Measurements from ENCODE around the gene UBE2Q2. TPM values are rescaled to one million over a fixed set of nuclear protein-coding genes. Genes with fewer than 3 reads are reported as not detected.

The UBE2Q2 gene
- total RNA-seq, 1 donor, result 70.4 TPM

DNA sequence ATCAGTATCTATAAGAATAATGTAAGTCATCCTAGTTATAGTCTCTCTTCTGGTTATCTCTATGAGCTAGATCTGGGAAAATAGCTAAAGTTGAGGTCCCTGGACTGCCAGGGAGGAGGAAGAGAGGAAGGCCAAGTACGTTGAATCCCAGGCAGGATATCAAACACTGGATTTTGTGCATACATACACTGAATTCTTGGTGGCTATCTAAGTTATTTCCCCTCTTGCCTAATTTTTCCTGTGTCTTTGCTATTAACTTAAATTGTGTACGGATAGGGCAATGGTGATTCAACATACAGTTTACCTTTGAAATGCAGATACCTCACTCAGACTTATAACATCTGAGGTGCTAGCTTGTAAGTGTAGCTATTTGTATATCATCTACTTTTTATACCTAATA is 87.6 kb downstream of the UBE2Q2 start:
- no peak overlapping the region for H3K4me3 ChIP-seq (ENCODE audit: low read depth, low read length)
- DNase-seq (ENCODE audit: low read depth), result no peak
- TF ChIP-seq, protein P1, sequence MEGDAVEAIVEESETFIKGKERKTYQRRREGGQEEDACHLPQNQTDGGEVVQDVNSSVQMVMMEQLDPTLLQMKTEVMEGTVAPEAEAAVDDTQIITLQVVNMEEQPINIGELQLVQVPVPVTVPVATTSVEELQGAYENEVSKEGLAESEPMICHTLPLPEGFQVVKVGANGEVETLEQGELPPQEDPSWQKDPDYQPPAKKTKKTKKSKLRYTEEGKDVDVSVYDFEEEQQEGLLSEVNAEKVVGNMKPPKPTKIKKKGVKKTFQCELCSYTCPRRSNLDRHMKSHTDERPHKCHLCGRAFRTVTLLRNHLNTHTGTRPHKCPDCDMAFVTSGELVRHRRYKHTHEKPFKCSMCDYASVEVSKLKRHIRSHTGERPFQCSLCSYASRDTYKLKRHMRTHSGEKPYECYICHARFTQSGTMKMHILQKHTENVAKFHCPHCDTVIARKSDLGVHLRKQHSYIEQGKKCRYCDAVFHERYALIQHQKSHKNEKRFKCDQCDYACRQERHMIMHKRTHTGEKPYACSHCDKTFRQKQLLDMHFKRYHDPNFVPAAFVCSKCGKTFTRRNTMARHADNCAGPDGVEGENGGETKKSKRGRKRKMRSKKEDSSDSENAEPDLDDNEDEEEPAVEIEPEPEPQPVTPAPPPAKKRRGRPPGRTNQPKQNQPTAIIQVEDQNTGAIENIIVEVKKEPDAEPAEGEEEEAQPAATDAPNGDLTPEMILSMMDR (IDR thresholded peaks at IDR 0.05; ENCODE audit: insufficient read depth, low read depth, low read length), result no peak

DNA sequence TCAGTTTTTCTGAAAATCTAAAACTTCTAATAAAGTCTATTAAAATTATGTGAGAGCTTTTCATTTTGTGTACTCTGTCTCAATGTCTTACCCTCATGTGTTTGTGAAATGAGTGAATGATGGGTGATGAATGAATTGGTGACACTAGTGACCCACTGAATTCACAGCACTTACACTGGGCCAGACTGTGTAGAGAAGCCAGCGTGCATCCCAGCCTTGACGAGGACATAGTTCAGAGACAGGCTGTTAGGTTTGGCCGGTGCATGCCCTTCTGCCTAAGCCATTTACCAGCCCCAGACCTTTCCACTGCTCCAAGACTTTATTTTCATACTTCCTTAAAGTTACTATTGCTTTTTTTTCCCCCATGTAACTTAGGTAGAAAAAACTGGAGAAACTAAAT is 99.2 kb downstream of the UBE2Q2 start:
- DNase-seq (ENCODE audit: low read depth), result no peak
- TF ChIP-seq, protein P1 (IDR thresholded peaks at IDR 0.05; ENCODE audit: insufficient read depth, low read depth, low read length), result no peak
- H3K4me3 ChIP-seq (ENCODE audit: low read depth, low read length), result no peak overlapping the region

DNA sequence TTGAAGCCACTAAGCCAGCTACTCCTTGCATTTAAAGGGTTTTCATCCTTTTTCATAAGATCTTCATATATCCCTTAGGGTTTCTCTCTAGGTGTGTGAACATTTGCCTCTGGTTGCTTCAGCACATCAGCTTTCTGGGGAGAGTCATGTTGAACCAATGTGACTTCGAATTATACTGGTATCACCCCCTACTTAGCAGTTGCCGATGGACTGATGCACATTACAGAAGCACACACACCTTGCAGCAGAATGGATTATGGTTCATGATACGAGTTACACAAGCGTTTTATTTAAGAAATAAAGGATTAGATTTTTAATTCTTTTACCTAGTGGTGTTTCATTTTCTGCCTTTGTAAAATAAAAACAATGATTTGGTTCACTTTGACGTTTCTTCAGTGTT is 100.0 kb downstream of the UBE2Q2 start:
- no peak for DNase-seq (ENCODE audit: low read depth)
- TF ChIP-seq, protein P1 (IDR thresholded peaks at IDR 0.05; ENCODE audit: insufficient read depth, low read depth, low read length), result no peak
- H3K4me3 ChIP-seq (ENCODE audit: low read depth, low read length), result no peak overlapping the region

DNA sequence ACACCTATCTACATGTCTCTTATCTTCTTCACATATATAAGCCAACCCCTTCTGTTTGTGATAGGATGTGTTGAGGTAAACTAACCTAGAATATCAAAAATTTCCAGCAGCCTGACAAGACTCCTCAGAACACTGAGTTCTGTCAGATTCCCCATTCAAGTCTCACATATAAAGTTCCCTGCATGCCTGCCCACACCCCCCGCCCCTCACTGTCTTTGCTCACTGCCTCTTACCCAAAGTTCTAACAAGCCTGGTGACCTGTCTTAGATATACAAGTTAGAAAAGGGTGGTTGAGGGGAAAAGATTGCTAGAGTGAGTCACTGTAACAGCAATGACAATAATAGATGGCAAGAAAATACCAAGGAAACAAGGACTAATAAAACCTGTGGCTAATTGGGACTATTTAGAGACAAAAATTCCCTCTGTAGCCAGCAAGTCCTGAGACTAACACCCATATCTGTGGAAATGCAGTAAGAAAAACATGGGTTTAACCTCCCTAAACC is 100.5 kb downstream of the UBE2Q2 start:
- TF ChIP-seq, protein P1 (IDR thresholded peaks at IDR 0.05; ENCODE audit: insufficient read depth, low read depth, low read length), result no peak

DNA sequence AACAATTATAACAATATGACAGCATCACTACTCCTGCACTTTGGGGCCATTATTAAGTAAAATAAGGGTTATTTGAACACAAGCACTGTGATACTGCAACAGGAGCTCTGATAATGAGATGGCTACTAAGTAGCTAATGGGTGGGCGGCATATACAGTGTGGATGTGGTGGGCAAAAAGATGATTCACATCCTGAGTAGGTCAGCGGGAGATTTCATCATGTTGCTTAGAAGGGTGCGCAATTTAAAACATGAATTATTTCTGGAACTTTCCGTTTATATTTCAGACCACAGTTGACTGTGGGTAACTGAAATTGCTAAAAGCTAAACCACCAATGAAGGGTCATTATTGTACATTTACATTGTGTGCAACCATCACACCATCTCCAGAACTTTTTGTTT is 102.7 kb downstream of the UBE2Q2 start:
- peak; percentile 66 for DNase-seq (ENCODE audit: low read depth)
- H3K4me3 ChIP-seq (ENCODE audit: low read depth, low read length), result no peak overlapping the region
- TF ChIP-seq, protein P1 (IDR thresholded peaks at IDR 0.05; ENCODE audit: insufficient read depth, low read depth, low read length), result no peak

More for the DNA sequence above, 100.5 kb downstream of the UBE2Q2 start:
- no peak for DNase-seq (ENCODE audit: low read depth)
- H3K4me3 ChIP-seq (ENCODE audit: low read depth, low read length), result no peak overlapping the region

DNA sequence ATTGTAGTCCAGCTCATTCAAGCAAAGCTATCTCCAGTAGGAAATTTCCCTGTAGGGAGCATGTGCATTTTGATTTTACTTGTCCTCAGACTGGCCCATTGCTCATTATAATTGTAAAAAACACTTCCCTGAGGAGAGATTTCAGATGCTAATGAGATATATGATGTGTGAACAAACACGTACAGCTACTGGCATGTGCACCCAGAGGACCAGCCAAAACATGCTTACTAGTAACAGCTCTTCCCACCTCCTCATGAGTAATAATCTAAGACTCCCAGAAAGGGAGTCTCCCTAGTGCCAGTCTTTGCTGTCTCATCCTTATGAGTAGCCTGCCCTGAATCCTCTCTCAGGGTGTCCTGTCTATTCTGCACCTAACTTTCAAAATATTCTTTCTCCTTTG is 103.8 kb downstream of the UBE2Q2 start:
- H3K4me3 ChIP-seq (ENCODE audit: low read depth, low read length), result no peak overlapping the region
- TF ChIP-seq, protein P1 (IDR thresholded peaks at IDR 0.05; ENCODE audit: insufficient read depth, low read depth, low read length), result no peak
- DNase-seq (ENCODE audit: low read depth), result peak; percentile 39

DNA sequence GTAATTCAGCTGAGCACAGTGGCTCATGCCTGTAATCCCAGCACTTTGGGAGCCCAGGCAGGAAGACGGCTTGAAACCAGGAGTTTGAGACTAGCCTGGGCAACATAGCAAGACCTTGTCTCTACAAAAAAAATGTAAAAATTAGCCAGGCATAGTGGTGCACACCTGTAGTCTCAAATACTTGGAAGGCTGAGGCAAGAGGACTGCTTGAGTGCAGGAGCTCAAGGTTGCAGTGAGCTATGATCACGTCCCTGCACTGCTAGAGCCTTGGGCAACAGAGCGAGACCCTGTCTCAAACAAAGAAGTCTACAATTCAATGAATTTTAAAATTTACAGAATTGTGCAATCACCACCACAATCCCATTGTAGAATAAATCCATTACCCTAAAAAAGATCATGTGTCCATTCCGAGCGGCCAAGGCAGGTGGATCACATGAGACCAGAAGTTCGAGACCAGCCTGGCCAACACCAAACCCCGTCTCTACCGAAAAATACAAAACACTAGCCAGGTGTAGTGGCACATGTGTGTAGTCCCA is 105.6 kb downstream of the UBE2Q2 start:
- no peak overlapping the region for H3K4me3 ChIP-seq (ENCODE audit: low read depth, low read length)
- DNase-seq (ENCODE audit: low read depth), result no peak
- TF ChIP-seq, protein P1 (IDR thresholded peaks at IDR 0.05; ENCODE audit: insufficient read depth, low read depth, low read length), result no peak
